ENCODE data around the gene TP53I11.

The TP53I11 gene

GRCh38 chr11:44915004-44915403 lies 35.7 kb downstream of the TP53I11 start (continued):
- TF ChIP-seq ARNTL (CRISPR knock-in tag; IDR thresholded peaks at IDR 0.05; ENCODE audit: borderline replicate concordance, low read depth) = no peak

GRCh38 chr11:44914105-44914504 lies 36.6 kb downstream of the TP53I11 start:
- TF ChIP-seq RARB (CRISPR knock-in tag; IDR thresholded peaks at IDR 0.05) (no peak), ZNF565 (CRISPR knock-in tag; conservative IDR thresholded peaks at IDR 0.05; ENCODE audit: low read depth) (no peak), TCF4 (CRISPR knock-in tag; IDR thresholded peaks at IDR 0.05; ENCODE audit: borderline replicate concordance) (no peak), ISL1 (CRISPR knock-in tag; IDR thresholded peaks at IDR 0.05) (no peak), ZC3H10 (CRISPR knock-in tag; IDR thresholded peaks at IDR 0.05) (no peak), OSR1 (CRISPR knock-in tag; IDR thresholded peaks at IDR 0.05) (no peak), ZFP30 (CRISPR knock-in tag; IDR thresholded peaks at IDR 0.05) (no peak)
- no peak for ATAC-seq

GRCh38 chr11:44913502-44913901 lies 37.2 kb downstream of the TP53I11 start:
- TF ChIP-seq RARB (CRISPR knock-in tag; IDR thresholded peaks at IDR 0.05) = no peak
- TF ChIP-seq ZFP3 (CRISPR knock-in tag; IDR thresholded peaks at IDR 0.05) = no peak
- no peak for TF ChIP-seq CSDC2 (CRISPR knock-in tag; IDR thresholded peaks at IDR 0.05)
- no peak for TF ChIP-seq ZNF70 (CRISPR knock-in tag; IDR thresholded peaks at IDR 0.05)
- no peak for TF ChIP-seq BACH2 (CRISPR knock-in tag; IDR thresholded peaks at IDR 0.05; ENCODE audit: borderline replicate concordance)
- no peak for ATAC-seq

- ATAC-seq = no peak
- no peak for TF ChIP-seq ZC3H10 (CRISPR knock-in tag; IDR thresholded peaks at IDR 0.05)
- TF ChIP-seq TSHZ2 (CRISPR knock-in tag; IDR thresholded peaks at IDR 0.05) = no peak
- no peak for TF ChIP-seq CREB5 (CRISPR knock-in tag; IDR thresholded peaks at IDR 0.05; ENCODE audit: low read depth)
- no peak for TF ChIP-seq PPARA (CRISPR knock-in tag; IDR thresholded peaks at IDR 0.05; ENCODE audit: borderline replicate concordance)
- TF ChIP-seq ZFP30 (CRISPR knock-in tag; IDR thresholded peaks at IDR 0.05) = no peak
- TF ChIP-seq ISL1 (CRISPR knock-in tag; IDR thresholded peaks at IDR 0.05) = no peak
- TF ChIP-seq GLIS3 (CRISPR knock-in tag; IDR thresholded peaks at IDR 0.05) = no peak
- TF ChIP-seq BACH2 (CRISPR knock-in tag; IDR thresholded peaks at IDR 0.05; ENCODE audit: borderline replicate concordance) = no peak
- no peak for TF ChIP-seq POU6F1 (CRISPR knock-in tag; IDR thresholded peaks at IDR 0.05; ENCODE audit: borderline replicate concordance, low read depth)
- TF ChIP-seq ZFP3 (CRISPR knock-in tag; IDR thresholded peaks at IDR 0.05) = no peak
These were observed 38.3 kb downstream of the TP53I11 start for GRCh38 chr11:44912270-44912987.

GRCh38 chr11:44911029-44911814 lies 39.5 kb downstream of the TP53I11 start:
- TF ChIP-seq CSRNP3 (CRISPR knock-in tag; IDR thresholded peaks at IDR 0.05) = no peak
- no peak for TF ChIP-seq CREB5 (CRISPR knock-in tag; IDR thresholded peaks at IDR 0.05; ENCODE audit: low read depth)
- TF ChIP-seq SNAI2 (CRISPR knock-in tag; IDR thresholded peaks at IDR 0.05) = no peak
- TF ChIP-seq BACH2 (CRISPR knock-in tag; IDR thresholded peaks at IDR 0.05; ENCODE audit: borderline replicate concordance) = no peak
- TF ChIP-seq ZFP3 (CRISPR knock-in tag; IDR thresholded peaks at IDR 0.05) = no peak
- TF ChIP-seq ESRRG (CRISPR knock-in tag; IDR thresholded peaks at IDR 0.05) = no peak
- TF ChIP-seq ISL1 (CRISPR knock-in tag; IDR thresholded peaks at IDR 0.05) = no peak
- peak; percentile 94 for ATAC-seq
